Measurements from ENCODE around the gene RAD51B. TPM values are rescaled to one million over a fixed set of nuclear protein-coding genes. Genes with fewer than 3 reads are reported as not detected.

Gene RAD51B
- total RNA-seq, 1 donor from 2014 or later: 28.5 TPM

- Histone ChIP-seq H3K27me3 (no peaks in the 10 kb centered on the region), H3K36me3 (no peaks in the 10 kb centered on the region), H3K9me3 (no peaks in the 10 kb centered on the region), H3K4me1 (peaks cover 98% of the 10 kb centered on the region), H3K27ac (peak overlapping the region; percentile 96), H3K4me3 (peak overlapping the region in 1 of 2 donors; percentile 23)
- intact Hi-C loops (cut with DNase I): loop anchor here (2.0 to 10.0 kb wide), 3 partner anchors 117 to 299 kb away; partner anchors contain the start of gene ZFP36L1
- TF ChIP-seq, protein P1, sequence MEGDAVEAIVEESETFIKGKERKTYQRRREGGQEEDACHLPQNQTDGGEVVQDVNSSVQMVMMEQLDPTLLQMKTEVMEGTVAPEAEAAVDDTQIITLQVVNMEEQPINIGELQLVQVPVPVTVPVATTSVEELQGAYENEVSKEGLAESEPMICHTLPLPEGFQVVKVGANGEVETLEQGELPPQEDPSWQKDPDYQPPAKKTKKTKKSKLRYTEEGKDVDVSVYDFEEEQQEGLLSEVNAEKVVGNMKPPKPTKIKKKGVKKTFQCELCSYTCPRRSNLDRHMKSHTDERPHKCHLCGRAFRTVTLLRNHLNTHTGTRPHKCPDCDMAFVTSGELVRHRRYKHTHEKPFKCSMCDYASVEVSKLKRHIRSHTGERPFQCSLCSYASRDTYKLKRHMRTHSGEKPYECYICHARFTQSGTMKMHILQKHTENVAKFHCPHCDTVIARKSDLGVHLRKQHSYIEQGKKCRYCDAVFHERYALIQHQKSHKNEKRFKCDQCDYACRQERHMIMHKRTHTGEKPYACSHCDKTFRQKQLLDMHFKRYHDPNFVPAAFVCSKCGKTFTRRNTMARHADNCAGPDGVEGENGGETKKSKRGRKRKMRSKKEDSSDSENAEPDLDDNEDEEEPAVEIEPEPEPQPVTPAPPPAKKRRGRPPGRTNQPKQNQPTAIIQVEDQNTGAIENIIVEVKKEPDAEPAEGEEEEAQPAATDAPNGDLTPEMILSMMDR (IDR thresholded peaks at IDR 0.05): no peak
- TF ChIP-seq POLR2AphosphoS5 (IDR thresholded peaks at IDR 0.05; ENCODE audit: insufficient read depth in 1 of 2, low read depth in 1 of 2) (peak; percentile 71 to 92), POLR2A (IDR thresholded peaks at IDR 0.05) (peak in 1 of 2 donors; percentile 22)
- DNase-seq (ENCODE audit: extremely low spot score in 2 of 2): peak in 1 of 2 donors; percentile 99
Observed at GRCh38 chr14:68547305-68548193, 728.0 kb downstream of the RAD51B start.

DNA sequence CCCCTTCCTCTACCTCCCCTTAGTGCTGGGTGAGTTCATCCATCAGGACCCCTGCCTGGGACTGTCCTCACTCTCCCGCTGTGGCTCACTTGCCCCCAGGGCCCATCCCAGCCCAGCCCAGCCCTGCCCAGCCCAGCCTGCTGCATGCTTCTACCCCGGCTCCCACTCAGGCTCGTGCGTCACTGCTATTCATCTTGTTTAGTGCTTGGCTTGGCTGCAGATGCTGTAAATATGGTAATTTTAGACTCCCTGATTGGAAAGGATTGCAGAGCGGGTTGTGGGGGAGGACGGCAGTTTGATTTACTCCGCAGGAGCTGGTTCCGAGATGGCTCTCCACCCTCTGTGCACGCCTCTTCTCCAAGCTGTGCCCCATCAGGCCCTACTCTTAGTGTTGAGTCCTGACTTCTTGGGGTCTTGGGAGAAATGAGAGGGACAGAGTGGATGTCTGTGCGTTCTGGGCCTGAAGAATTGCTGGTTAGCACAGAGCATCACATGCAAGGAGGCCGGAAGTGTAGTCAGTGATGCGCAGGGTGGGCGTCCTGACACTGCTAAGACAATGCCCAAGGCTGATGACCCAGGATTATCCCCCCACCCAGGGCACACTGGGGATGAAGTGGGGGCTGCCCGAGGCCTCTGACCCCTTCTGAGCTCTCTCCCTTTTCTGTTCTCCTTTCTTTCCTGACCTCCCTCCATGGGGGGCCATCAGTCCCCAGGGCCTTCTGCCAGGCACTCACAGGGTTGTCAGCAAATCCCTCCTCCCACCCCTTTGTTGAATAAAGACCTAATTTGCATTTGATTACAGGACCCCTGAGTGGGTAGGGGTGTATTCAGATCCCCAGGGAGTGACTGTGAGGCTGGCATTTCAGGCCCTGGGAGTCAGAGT, 728.9 kb downstream of the RAD51B start:
- H3K4me1 ChIP-seq: peaks cover 98% of the 10 kb centered on the region
- H3K27me3 ChIP-seq: no peaks in the 10 kb centered on the region
- intact Hi-C loops (cut with DNase I): loop anchor here (2.0 to 10.0 kb wide), 3 partner anchors 116 to 300 kb away; partner anchors contain the start of gene ZFP36L1
- peak in 1 of 2 donors; percentile 98 for DNase-seq (ENCODE audit: extremely low spot score in 2 of 2)
- no peaks in the 10 kb centered on the region for H3K9me3 ChIP-seq
- H3K36me3 ChIP-seq: no peaks in the 10 kb centered on the region
- TF ChIP-seq, protein P1 (IDR thresholded peaks at IDR 0.05): no peak
- peak; percentile 52 to 77 for TF ChIP-seq POLR2AphosphoS5 (IDR thresholded peaks at IDR 0.05; ENCODE audit: insufficient read depth in 1 of 2, low read depth in 1 of 2)
- H3K4me3 ChIP-seq: peak overlapping the region in 1 of 2 donors; percentile 23
- H3K27ac ChIP-seq: peak overlapping the region; percentile 96

DNA sequence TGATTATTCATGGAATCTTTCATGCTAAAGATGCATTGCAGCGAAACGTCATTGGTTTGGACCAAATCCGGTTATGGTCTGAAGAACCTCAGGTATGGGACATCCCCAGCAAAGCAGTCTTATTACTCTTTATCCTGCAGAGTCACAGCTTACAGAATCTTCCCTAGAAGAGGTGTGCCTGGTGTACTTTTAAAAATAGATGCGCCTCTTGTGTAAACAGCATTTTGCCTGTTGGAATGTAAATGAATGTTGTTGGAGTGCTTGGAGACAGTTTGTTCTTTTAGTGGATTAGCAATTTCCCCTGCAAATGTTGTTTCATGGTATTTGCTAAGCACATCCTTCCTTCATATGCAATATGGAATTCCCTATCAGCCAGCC, 730.7 kb downstream of the RAD51B start:
- intact Hi-C loops (cut with DNase I): no loop called here
- peak overlapping the region; percentile 96 for H3K27ac ChIP-seq
- TF ChIP-seq, protein P1 (IDR thresholded peaks at IDR 0.05): no peak
- TF ChIP-seq POLR2A (IDR thresholded peaks at IDR 0.05) (no peak), POLR2AphosphoS5 (IDR thresholded peaks at IDR 0.05; ENCODE audit: insufficient read depth in 1 of 2, low read depth in 1 of 2) (peak in 1 of 2 donors; percentile 80)
- peak in 1 of 2 donors; percentile 81 for DNase-seq (ENCODE audit: extremely low spot score in 2 of 2)
- H3K9me3 ChIP-seq: no peaks in the 10 kb centered on the region
- peaks cover 100% of the 10 kb centered on the region for H3K4me1 ChIP-seq
- no peak overlapping the region for H3K4me3 ChIP-seq
- no peaks in the 10 kb centered on the region for H3K27me3 ChIP-seq
- H3K36me3 ChIP-seq: no peaks in the 10 kb centered on the region

DNA sequence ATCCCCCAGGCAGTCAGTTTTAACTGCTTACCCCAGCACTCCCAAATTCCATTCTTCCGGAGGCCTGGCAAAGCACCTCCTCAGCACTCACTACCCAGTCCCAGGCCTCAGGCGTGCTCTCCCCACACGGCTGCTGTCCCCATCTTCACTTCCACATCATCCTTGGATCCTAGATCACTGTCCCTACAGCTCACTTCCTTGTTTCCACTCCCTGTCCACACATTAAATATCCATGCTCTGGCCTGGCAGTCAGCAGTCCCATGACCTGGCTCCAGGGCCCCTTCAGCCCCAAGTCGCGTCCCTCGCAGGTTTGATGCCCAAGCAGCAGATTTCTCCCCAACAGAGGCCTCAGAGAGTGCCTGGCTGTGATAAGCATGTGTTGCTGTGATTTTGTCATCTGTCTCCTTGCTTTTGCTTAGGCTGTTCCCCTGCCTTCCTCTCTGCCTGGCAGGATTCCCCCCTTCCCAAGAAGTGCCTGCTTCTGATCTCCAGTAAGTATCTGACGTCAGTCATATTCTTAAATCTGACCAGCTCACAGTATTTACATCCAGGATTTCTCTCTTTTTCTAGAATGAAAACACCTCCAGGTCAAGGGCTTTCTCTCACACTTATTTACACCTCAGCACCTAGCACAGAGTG, 731.6 kb downstream of the RAD51B start:
- Histone ChIP-seq H3K27ac (peak overlapping the region; percentile 96), H3K27me3 (no peaks in the 10 kb centered on the region), H3K9me3 (no peaks in the 10 kb centered on the region), H3K4me1 (peaks cover 97% of the 10 kb centered on the region), H3K36me3 (no peaks in the 10 kb centered on the region), H3K4me3 (no peak overlapping the region)
- peak; percentile 28 to 92 for DNase-seq (ENCODE audit: extremely low spot score in 2 of 2)
- TF ChIP-seq POLR2AphosphoS5 (IDR thresholded peaks at IDR 0.05; ENCODE audit: insufficient read depth in 1 of 2, low read depth in 1 of 2): no peak
- TF ChIP-seq, protein P1 (IDR thresholded peaks at IDR 0.05): no peak
- TF ChIP-seq POLR2A (IDR thresholded peaks at IDR 0.05): no peak
- intact Hi-C loops (cut with DNase I): no loop called here

Data from vagina (tissue), 2 donors.